Thoracic aorta (tissue), 2 donors: ENCODE data around the gene GEMIN5. TPM values are rescaled to one million over a fixed set of nuclear protein-coding genes. Genes with fewer than 3 reads are reported as not detected.

Experiments used
- ATAC-seq: fragments of 150-250 bp; one replicate; pipeline ENCODE4 v1.8.0; 2017; ENCODE audit warnings: low read depth; ENCODE audit not compliant: insufficient number of reproducible peaks, low FRiP score
- DNase-seq: peaks from one replicate; pipeline ENCODE4 v3.0.0-alpha.2; 2020; ENCODE audit warnings: low spot score
- H3K27ac ChIP-seq, 2 donors: fragments of 200-600 bp; sonication (generic); 1 replicate in 1 of 2; 2 replicates in 1 of 2; pipeline ENCODE4 v1.5.1; 2016; ENCODE audit warnings: mild to moderate bottlenecking in 2 of 2, moderate library complexity in 2 of 2
- H3K27me3 ChIP-seq: fragments of 200-600 bp; sonication (generic); replicated peaks from 2 replicates; pipeline ENCODE4 v1.6.0; 2016; ENCODE audit warnings: mild to moderate bottlenecking; ENCODE audit not compliant: insufficient read depth
- H3K36me3 ChIP-seq: fragments of 200-600 bp; sonication (generic); one replicate; pipeline ENCODE4 v1.5.1; 2016
- H3K4me1 ChIP-seq, 2 donors: fragments of 200-600 bp; sonication (generic); 1 replicate in 1 of 2; 2 replicates in 1 of 2; pipeline versions ENCODE4 v1.5.1 to v1.6.0; 2016; ENCODE audit warnings: low read depth in 2 of 2, mild to moderate bottlenecking in 1 of 2; ENCODE audit not compliant: control insufficient read depth in 1 of 2
- H3K4me3 ChIP-seq: fragments of 200-600 bp; sonication (generic); 2 replicates; pipeline ENCODE4 v1.5.1; 2016; ENCODE audit warnings: mild to moderate bottlenecking
- H3K9me3 ChIP-seq: fragments of 200-600 bp; sonication (generic); 2 replicates; pipeline ENCODE4 v1.5.1; 2016
- CTCF ChIP-seq: fragments of 200-600 bp; sonication (generic); IDR thresholded peaks from one replicate; pipeline ENCODE4 v1.5.1; 2019; ENCODE audit warnings: antibody characterized with exemption
- total RNA-seq, 2 donors: library from RNA; depleted of rRNA; stranded (reverse); fragments of >200 nt; gene quantifications; one replicate each; pipeline versions ENCODE4 v1.1.0 to v1.2.3, GENCODE V29; 2016

Gene GEMIN5
- total RNA-seq, 2 donors from 2014 or later: 13.4 to 21.0 TPM

GRCh38 chr5:154901913-154902312 lies 36.1 kb downstream of the GEMIN5 start:
- no peak for ATAC-seq
- no peak for DNase-seq
- Histone ChIP-seq H3K27me3 (no peaks in the 10 kb centered on the region), H3K27ac (peak overlapping the region in 1 of 2 donors; percentile 1), H3K9me3 (no peaks in the 10 kb centered on the region), H3K36me3 (peaks cover 19% of the 10 kb centered on the region), H3K4me3 (no peak overlapping the region), H3K4me1 (peaks cover 2 to 30% of the 10 kb centered on the region in 2 donors)
- TF ChIP-seq CTCF: no peak

GRCh38 chr5:154901276-154901675 lies 36.7 kb downstream of the GEMIN5 start:
- peaks cover 19% of the 10 kb centered on the region for H3K36me3 ChIP-seq
- H3K27me3 ChIP-seq: no peaks in the 10 kb centered on the region
- TF ChIP-seq CTCF: no peak
- no peak for DNase-seq
- peaks cover 2 to 30% of the 10 kb centered on the region in 2 donors for H3K4me1 ChIP-seq
- H3K27ac ChIP-seq: peak overlapping the region in 1 of 2 donors; percentile 82
- no peak overlapping the region for H3K4me3 ChIP-seq
- ATAC-seq: no peak
- H3K9me3 ChIP-seq: no peaks in the 10 kb centered on the region

GRCh38 chr5:154900066-154900465 lies 37.9 kb downstream of the GEMIN5 start:
- DNase-seq (no peak), ATAC-seq (no peak)
- Histone ChIP-seq H3K4me1 (peaks cover 2 to 30% of the 10 kb centered on the region in 2 donors), H3K36me3 (peaks cover 18% of the 10 kb centered on the region), H3K27me3 (no peaks in the 10 kb centered on the region), H3K27ac (peak overlapping the region; percentile 67 to 82), H3K4me3 (no peak overlapping the region), H3K9me3 (no peaks in the 10 kb centered on the region)
- TF ChIP-seq CTCF: no peak

GRCh38 chr5:154899151-154899816 lies 38.7 kb downstream of the GEMIN5 start:
- Histone ChIP-seq H3K4me3 (no peak overlapping the region), H3K36me3 (peaks cover 11% of the 10 kb centered on the region), H3K4me1 (peaks cover 2 to 30% of the 10 kb centered on the region in 2 donors), H3K9me3 (no peaks in the 10 kb centered on the region), H3K27me3 (no peaks in the 10 kb centered on the region), H3K27ac (peak overlapping the region; percentile 27 to 82)
- no peak for ATAC-seq
- no peak for TF ChIP-seq CTCF
- no peak for DNase-seq

- peaks cover 16% of the 10 kb centered on the region for H3K36me3 ChIP-seq
- H3K27me3 ChIP-seq: no peaks in the 10 kb centered on the region
- H3K27ac ChIP-seq: peak overlapping the region; percentile 27 to 82
- H3K4me3 ChIP-seq: no peak overlapping the region
- ATAC-seq: no peak
- no peaks in the 10 kb centered on the region for H3K9me3 ChIP-seq
- peaks cover 2 to 30% of the 10 kb centered on the region in 2 donors for H3K4me1 ChIP-seq
- TF ChIP-seq CTCF: no peak
- DNase-seq: no peak
These were observed 39.8 kb downstream of the GEMIN5 start for GRCh38 chr5:154898210-154898609.
